ENCODE results near the gene SDC1. TPM values are rescaled to one million over a fixed set of nuclear protein-coding genes. Genes with fewer than 3 reads are reported as not detected.

The SDC1 gene
- total and polyA plus RNA-seq, 2 of the 8 experiments (the other 6 are each of a cell fraction or from before 2014, with no cell fraction given), result 45.3 to 73.3 TPM

DNA sequence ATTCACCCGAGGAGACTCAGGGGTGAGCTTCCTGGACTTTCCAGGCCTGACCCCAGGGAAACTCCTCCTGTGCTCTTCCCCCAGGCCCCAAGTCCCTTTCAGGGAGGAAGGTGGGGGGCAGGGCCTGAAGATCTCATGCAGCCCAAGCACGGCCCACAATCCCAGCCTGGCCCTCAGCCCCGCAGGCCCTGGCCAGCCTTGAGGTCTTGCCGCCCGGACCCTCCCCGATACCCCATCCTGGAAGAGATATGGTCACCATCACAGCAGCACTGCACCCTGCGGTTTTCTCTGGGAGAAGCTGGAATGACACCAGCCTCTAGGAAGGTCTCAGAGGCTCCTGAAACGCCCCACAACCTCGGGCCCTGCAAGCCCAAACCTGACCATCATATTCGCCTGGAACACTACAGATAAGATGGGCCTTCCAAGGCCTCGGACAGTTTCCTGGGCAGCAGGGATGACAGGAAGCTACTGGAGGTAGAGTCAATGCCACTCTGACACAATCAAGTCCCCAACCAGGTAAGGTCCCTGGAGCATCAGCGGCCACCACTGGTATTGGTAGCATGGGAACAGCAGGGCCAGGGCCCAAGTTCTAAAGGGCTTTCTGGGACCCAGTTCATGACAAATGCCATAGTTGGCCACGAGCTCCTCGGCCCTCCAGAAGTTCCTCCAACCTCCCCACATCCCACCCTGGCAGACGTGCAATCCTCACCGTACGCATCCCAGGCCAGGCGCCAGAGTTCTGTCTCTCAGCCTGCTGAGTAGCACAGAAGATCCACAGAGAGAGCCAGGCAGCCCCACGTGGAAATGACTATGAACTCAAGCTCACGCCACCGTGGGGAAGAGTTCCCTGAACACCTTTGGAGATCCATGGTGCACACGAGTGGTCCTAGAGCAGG is 8.6 kb downstream of the SDC1 start:
- Histone ChIP-seq H3K79me2 (ENCODE audit: control insufficient read depth in 1 of 2, insufficient read depth in 2 of 2, low read length in 2 of 2) (peaks cover 10 to 93% of the 10 kb centered on the region in 2 experiments), H4K91ac (replicated peaks; ENCODE audit: insufficient read length, low read length) (no peak overlapping the region), H2BK120ac (replicated peaks; ENCODE audit: low read depth, low read length) (no peak overlapping the region), H2BK20ac (ENCODE audit: low read length) (no peak overlapping the region), H3K79me1 (ENCODE audit: low read depth, low read length) (peaks cover 49% of the 10 kb centered on the region), H4K8ac (ENCODE audit: extremely low read depth, insufficient read depth, low read length) (peak overlapping the region; percentile 29; the same call in 1 of the 2 replicates), H3K27me3 (replicated peaks in 1 of 4; ENCODE audit: control insufficient read depth in 3 of 4, extremely low read depth in 1 of 4, insufficient read depth in 3 of 4, low read length in 3 of 4) (no peaks in the 10 kb centered on the region), H2BK15ac (ENCODE audit: low read length) (no peak overlapping the region), H2BK5ac (ENCODE audit: low read depth, low read length) (no peak overlapping the region; the same call in 1 of the 2 replicates), H3K18ac (ENCODE audit: extremely low read depth, low read length) (no peak overlapping the region), H3K4me1 (replicated peaks in 1 of 4; ENCODE audit: control insufficient read depth in 3 of 4, insufficient read depth in 4 of 4, low read length in 3 of 4) (peaks cover 0 to 26% (median 9%) of the 10 kb centered on the region in 4 experiments; a peak in 6 of 7 replicates), H2AK5ac (ENCODE audit: low read depth, low read length) (no peak overlapping the region), H3K4me3 (ENCODE audit: extremely low read depth in 1 of 4, insufficient read depth in 2 of 4, low read depth in 3 of 4, low read length in 4 of 4) (no peak overlapping the region), H3K56ac (replicated peaks; ENCODE audit: insufficient read length, low read depth, low read length) (no peak overlapping the region), H3K27ac (ENCODE audit: low read depth, low read length) (no peak overlapping the region), H3K4ac (replicated peaks; ENCODE audit: insufficient read length, low read depth, low read length) (no peak overlapping the region), H3K4me2 (ENCODE audit: insufficient read depth in 1 of 2, low read depth in 2 of 2, low read length in 2 of 2) (no peak overlapping the region), H4K20me1 (replicated peaks in 1 of 2; ENCODE audit: control insufficient read depth in 1 of 2, insufficient read depth in 2 of 2, low read length in 2 of 2) (peaks cover 36 to 58% of the 10 kb centered on the region in 2 experiments), H4K5ac (ENCODE audit: insufficient read length, low read depth, low read length) (no peak overlapping the region), H3K23me2 (ENCODE audit: low read depth, low read length) (peaks cover 4% of the 10 kb centered on the region; the same call in 1 of the 2 replicates), H2AFZ (ENCODE audit: low read length) (no peak overlapping the region), H3K9me3 (ENCODE audit: insufficient read depth in 2 of 2, low read depth in 1 of 2, low read length in 1 of 2) (no peaks in the 10 kb centered on the region), H3K9ac (replicated peaks in 1 of 4; ENCODE audit: extremely low read depth in 1 of 4, low read depth in 3 of 4, low read length in 3 of 4) (no peak overlapping the region), H3K14ac (ENCODE audit: insufficient read length) (no peak overlapping the region), H3K23ac (ENCODE audit: insufficient read length) (no peak overlapping the region), H2BK12ac (ENCODE audit: low read depth, low read length) (no peak overlapping the region), H3K36me3 (ENCODE audit: control insufficient read depth in 2 of 4, insufficient read depth in 4 of 4, low read length in 3 of 4) (peaks cover 0 to 6% (median 1%) of the 10 kb centered on the region in 4 experiments; a peak in 4 of 8 replicates)
- WGBS, 2 experiments (ENCODE audit: extremely low coverage in 1 of 2, insufficient coverage in 1 of 2, insufficient read length in 1 of 2, insufficient replicate concordance in 2 of 2, low coverage in 1 of 2, low lambda C conversion rate in 2 of 2, missing lambda C conversion rate in 1 of 2), result 93% methylated on average over 18 of the region's 22 CpGs; no CpG with 5 or more reads in 1 of the 2 experiments
- CTCF ChIA-PET (ENCODE audit: partially characterized antibody), result interaction anchor here (1.1 to 3.0 kb wide), 7 partner anchors 9 to 111 kb away, joined by 3 to 20 read pairs (median 3); partner anchors contain the start of gene SDC1
- no peak for FAIRE-seq
- POLR2A ChIA-PET (ENCODE audit: partially characterized antibody), result interaction anchor here (1.2 to 3.8 kb wide), 3 partner anchors 8 to 15 kb away, joined by 3 to 19 read pairs (median 5); partner anchors contain the start of gene SDC1
- DNase-seq (ENCODE audit: low read depth in 1 of 2, low spot score in 2 of 2), result no peak
- no peak for TF ChIP-seq SP4 (IDR thresholded peaks at IDR 0.05; ENCODE audit: low read length)
- TF ChIP-seq KDM5A (IDR thresholded peaks at IDR 0.05; ENCODE audit: low read length), result no peak
- TF ChIP-seq KDM1A (IDR thresholded peaks at IDR 0.05; ENCODE audit: borderline replicate concordance, low read length), result no peak
- TF ChIP-seq, protein P1, sequence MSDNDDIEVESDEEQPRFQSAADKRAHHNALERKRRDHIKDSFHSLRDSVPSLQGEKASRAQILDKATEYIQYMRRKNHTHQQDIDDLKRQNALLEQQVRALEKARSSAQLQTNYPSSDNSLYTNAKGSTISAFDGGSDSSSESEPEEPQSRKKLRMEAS (IDR thresholded peaks at IDR 0.05), result no peak
- no peak for TF ChIP-seq PHF8 (conservative IDR thresholded peaks at IDR 0.05; ENCODE audit: low read depth, low read length)
- TF ChIP-seq EP300 (IDR thresholded peaks at IDR 0.05; ENCODE audit: borderline replicate concordance in 1 of 2, low read depth in 2 of 2, low read length in 2 of 2), result no peak
- TF ChIP-seq CBX8 (IDR thresholded peaks at IDR 0.05; ENCODE audit: borderline replicate concordance, low read depth, low read length), result no peak
- TF ChIP-seq NRF1 (IDR thresholded peaks at IDR 0.05; ENCODE audit: low read depth, low read length), result no peak
- TF ChIP-seq HDAC2 (IDR thresholded peaks at IDR 0.05; ENCODE audit: borderline replicate concordance in 1 of 2, low read depth in 2 of 2, low read length in 2 of 2), result no peak
- TF ChIP-seq TBP (IDR thresholded peaks at IDR 0.05; ENCODE audit: low read depth, low read length), result no peak
